Nephron (organoid): Measurements from ENCODE around the gene NANS.

Source experiments
- H3K27ac Mint-ChIP-seq, 3 experiments: 2 replicates each; pipeline ENCODE4 v1.8.0; 2020; ENCODE audit warnings: mixed read lengths in 3 of 3, mild to moderate bottlenecking in 2 of 3, moderate library complexity in 1 of 3
- H3K27me3 Mint-ChIP-seq: 2 replicates; pipeline ENCODE4 v1.8.0; 2021; ENCODE audit warnings: low read depth, mild to moderate bottlenecking, moderate library complexity, mixed read lengths
- H3K36me3 Mint-ChIP-seq: 2 replicates; pipeline ENCODE4 v1.8.0; 2020; ENCODE audit warnings: low read depth, mixed read lengths
- H3K4me1 Mint-ChIP-seq: 2 replicates; pipeline ENCODE4 v1.8.0; 2020; ENCODE audit warnings: mixed read lengths
- H3K4me3 Mint-ChIP-seq, 3 experiments: 2 replicates each; pipeline ENCODE4 v1.8.0; 2020; ENCODE audit warnings: mild to moderate bottlenecking in 3 of 3, mixed read lengths in 3 of 3, moderate library complexity in 2 of 3
- H3K9me3 Mint-ChIP-seq: 2 replicates; pipeline ENCODE4 v1.8.0; 2020; ENCODE audit warnings: mixed read lengths
- TF ChIP-seq, protein P1 (sequence below), 3 experiments: fragments of 200-600 bp; sonication (generic); IDR thresholded peaks; one replicate each; pipeline ENCODE4 v1.5.0; 2021; ENCODE audit warnings: antibody characterized with exemption in 3 of 3; ENCODE audit not compliant: unreplicated experiment in 3 of 3

NANS gene

DNA sequence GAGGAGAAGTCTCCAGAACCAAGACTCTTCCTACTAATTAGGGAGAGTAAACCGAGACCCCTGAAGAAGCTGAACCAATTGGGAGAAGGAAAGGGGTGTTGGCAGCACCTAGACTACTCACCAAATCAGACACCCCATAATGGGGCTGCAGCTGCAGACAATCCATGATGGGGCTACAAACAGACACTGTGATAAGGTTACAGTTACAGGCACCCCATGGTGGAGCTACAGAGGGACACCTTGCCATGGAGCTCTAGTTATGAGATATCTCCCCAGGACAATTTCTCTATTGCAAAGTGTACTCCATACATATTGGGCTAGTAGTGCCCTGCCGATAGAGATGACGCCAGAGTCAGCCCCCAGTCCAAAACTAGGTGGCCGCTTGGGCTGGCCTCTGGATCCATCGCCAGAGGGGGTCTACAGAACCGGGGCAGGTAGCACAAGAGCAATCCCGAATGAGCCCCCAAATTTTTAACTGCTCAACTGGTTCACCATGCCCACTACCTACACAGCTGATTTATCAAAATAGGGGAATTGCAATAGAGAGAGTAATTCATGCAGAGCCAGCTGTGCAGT lies 2.1 kb upstream of the NANS start:
- Mint-ChIP-seq H3K4me3 (peak overlapping the region in 2 of 3 experiments; percentile 19 to 52), H3K27me3 (no peaks in the 10 kb centered on the region), H3K36me3 (no peaks in the 10 kb centered on the region), H3K9me3 (no peaks in the 10 kb centered on the region), H3K4me1 (peaks cover 9% of the 10 kb centered on the region), H3K27ac (no peak overlapping the region)
- TF ChIP-seq, protein P1, sequence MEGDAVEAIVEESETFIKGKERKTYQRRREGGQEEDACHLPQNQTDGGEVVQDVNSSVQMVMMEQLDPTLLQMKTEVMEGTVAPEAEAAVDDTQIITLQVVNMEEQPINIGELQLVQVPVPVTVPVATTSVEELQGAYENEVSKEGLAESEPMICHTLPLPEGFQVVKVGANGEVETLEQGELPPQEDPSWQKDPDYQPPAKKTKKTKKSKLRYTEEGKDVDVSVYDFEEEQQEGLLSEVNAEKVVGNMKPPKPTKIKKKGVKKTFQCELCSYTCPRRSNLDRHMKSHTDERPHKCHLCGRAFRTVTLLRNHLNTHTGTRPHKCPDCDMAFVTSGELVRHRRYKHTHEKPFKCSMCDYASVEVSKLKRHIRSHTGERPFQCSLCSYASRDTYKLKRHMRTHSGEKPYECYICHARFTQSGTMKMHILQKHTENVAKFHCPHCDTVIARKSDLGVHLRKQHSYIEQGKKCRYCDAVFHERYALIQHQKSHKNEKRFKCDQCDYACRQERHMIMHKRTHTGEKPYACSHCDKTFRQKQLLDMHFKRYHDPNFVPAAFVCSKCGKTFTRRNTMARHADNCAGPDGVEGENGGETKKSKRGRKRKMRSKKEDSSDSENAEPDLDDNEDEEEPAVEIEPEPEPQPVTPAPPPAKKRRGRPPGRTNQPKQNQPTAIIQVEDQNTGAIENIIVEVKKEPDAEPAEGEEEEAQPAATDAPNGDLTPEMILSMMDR (IDR thresholded peaks at IDR 0.05; ENCODE audit: unreplicated experiment in 3 of 3): no peak

DNA sequence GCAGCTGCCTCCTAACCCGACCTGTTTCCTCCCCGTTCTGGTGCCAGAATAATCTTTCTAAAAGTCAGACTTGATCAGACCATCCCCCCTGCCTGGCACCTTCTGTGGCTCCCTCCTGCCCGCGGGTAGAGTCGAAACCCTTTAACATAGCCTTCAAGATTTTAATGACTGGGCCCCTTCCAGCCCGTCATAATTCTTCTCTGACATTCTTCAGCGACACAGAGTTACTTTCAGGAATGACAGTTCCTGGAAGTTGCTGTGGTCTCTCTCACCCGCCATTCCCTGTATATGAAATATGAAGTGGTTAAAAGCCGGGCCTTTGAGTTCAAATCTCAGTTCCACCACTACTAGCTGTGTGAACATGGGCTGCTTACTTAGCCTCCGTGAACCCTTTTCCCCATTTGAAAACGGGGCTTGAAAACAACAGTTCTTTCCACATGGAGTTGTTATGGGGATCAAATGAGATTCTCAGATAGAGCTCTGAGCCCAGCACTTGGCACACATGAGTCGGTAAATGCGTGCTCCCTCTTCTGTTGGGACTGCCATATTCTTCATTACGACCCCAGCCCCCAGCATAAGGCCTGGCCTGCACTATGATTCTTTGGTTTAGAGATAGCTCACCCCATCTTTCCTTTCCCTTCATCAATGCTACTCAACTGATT lies 737 bp downstream of the NANS start:
- Mint-ChIP-seq H3K9me3 (no peaks in the 10 kb centered on the region), H3K4me1 (peaks cover 9% of the 10 kb centered on the region), H3K27me3 (no peaks in the 10 kb centered on the region), H3K36me3 (peaks cover 7% of the 10 kb centered on the region), H3K27ac (peak overlapping the region; percentile 89 to 94 (median 94)), H3K4me3 (peak overlapping the region; percentile 96 to 99 (median 98))
- TF ChIP-seq, protein P1 (IDR thresholded peaks at IDR 0.05; ENCODE audit: unreplicated experiment in 3 of 3): no peak

DNA sequence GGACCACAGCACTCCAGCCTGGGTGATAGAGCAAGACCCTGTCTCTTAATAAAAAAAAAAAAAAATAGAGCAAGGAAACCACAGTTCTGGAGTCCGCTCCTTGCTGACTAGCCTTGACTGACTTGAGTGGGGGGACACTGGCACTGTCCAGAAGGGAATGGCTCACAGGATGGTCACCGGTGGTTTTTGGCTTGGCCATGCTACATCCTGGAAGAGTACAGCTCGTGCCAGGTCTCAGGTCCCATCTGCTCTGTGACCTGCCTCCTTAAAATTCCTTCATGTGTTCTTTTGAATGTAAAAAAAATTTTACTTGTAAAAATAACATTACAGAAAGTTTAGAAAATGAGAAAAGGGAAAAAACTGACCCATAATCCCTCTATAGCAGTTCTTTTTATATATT lies 5.6 kb downstream of the NANS start:
- Mint-ChIP-seq H3K9me3 (no peaks in the 10 kb centered on the region), H3K4me3 (no peak overlapping the region), H3K27ac (no peak overlapping the region), H3K4me1 (peaks cover 5% of the 10 kb centered on the region), H3K36me3 (peaks cover 35% of the 10 kb centered on the region), H3K27me3 (peaks cover 3% of the 10 kb centered on the region)
- TF ChIP-seq, protein P1 (IDR thresholded peaks at IDR 0.05; ENCODE audit: unreplicated experiment in 3 of 3): no peak

DNA sequence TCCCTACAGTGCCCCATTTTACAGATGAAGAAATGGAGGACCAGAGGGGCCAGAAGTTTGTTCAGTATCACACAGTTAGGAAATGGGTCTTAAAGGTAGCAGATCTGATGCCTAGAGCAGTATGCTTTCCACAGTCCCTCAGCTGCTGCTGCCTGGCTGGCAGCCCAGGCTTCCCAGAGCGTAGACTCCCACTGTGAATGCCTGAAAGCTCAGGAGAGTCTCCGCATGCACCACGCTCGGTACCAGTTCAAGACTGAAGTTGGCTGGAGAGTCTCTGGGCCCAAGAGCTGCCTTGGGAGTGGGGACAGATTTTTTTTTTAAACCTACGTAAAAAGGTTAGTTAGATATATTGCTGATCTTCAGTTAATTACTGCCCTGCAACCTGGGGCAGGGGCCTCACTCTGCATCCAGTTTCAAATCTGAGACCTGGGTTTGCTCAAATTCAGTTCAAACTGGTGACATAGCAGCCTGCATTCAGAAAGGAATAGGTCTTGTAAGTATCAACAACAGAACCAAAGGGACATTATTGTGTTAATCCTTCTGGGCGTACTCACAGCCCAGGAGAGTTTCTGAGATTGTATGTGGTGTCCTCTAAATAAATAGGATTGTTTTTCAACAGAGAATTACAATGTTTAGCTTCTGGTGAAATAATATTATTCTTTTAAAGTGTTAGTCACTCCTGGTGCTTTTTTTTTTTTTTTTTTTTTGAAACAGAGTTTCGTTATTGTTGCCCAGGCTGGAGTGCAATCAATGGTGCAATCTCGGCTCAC lies 8.3 kb downstream of the NANS start:
- H3K4me3 Mint-ChIP-seq: no peak overlapping the region
- H3K9me3 Mint-ChIP-seq: no peaks in the 10 kb centered on the region
- H3K4me1 Mint-ChIP-seq: no peaks in the 10 kb centered on the region
- no peak overlapping the region for H3K27ac Mint-ChIP-seq
- TF ChIP-seq, protein P1 (IDR thresholded peaks at IDR 0.05; ENCODE audit: unreplicated experiment in 3 of 3): no peak
- H3K36me3 Mint-ChIP-seq: peaks cover 37% of the 10 kb centered on the region
- H3K27me3 Mint-ChIP-seq: peaks cover 3% of the 10 kb centered on the region

DNA sequence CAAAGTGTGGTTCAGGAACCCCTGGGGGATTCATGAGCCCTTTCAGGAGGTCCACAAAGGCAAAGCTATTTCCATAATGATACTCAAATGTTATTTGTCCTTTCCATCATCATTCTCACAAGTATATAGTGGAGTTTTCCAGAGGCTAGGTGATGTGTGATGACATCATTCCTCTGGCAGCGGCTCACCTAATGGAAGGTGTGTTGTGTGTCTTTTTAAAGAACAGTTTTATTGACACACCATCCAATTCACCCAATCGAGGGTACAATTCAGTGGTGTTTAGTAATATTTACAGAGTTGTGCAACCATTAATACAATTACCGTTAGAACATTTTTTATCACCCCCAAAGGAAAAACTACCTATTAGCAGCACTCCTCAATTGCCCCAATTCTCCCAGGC lies 9.7 kb downstream of the NANS start:
- H3K27me3 Mint-ChIP-seq: peaks cover 3% of the 10 kb centered on the region
- TF ChIP-seq, protein P1 (IDR thresholded peaks at IDR 0.05; ENCODE audit: unreplicated experiment in 3 of 3): no peak

More for the DNA sequence above, 9.7 kb downstream of the NANS start:
- H3K4me1 Mint-ChIP-seq: no peaks in the 10 kb centered on the region
- H3K4me3 Mint-ChIP-seq: no peak overlapping the region
- no peak overlapping the region for H3K27ac Mint-ChIP-seq
- no peaks in the 10 kb centered on the region for H3K9me3 Mint-ChIP-seq
- H3K36me3 Mint-ChIP-seq: peaks cover 31% of the 10 kb centered on the region
